ENCODE measurements around the gene KCNJ16. TPM values are rescaled to one million over a fixed set of nuclear protein-coding genes. Genes with fewer than 3 reads are reported as not detected.

The KCNJ16 gene
- total RNA-seq, 1 donor from 2014 or later: 0.27 TPM

DNA sequence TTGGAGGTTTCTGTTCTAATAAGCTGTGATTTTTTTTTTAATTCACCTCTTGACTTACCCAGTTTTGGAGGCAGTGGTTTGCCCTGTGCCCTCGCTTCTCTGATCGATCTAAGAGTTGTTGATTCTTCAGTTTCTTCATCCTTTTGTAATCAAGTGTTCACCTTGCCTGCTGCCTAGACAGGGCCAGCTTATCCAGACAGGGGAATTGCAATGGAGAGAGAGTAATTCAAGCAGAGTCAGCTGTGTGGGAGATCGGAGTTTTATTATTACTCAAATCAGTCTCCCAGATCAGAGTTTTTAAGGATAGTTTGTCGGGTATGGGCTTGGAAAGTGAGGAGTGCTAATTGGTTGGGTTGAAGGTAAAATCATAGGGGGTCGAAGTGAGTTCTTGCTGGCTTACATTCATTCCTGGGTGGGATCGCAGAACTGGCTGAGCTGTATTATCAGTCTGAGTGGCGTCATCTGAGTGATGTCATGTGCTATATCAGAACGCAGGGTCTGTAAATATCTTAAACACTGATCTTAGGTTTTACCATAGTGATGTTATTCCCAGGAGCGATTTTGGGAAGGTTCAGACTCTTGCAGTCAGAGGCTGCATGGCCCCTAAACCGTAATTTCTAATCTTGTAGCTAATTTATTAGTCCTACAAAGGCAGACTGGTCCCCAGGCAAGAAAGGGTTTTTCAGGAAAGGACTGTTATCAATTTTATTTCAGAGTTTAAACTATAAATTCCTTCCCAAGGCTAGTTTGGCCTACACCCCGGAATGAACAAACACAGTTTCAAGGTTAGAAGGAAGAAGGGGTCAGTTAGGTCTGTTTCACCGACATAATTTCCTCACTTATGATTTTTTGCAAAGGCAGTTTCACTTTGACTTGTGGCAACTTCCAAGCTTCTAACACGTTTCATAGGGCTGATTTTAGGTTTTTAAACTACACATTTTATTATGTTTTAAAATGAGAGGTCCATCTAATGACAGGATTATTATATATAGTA lies 21.5 kb upstream of the KCNJ16 start:
- H3K27ac Mint-ChIP-seq (ENCODE audit: unreplicated experiment): no peak overlapping the region
- no peaks in the 10 kb centered on the region for H3K36me3 Mint-ChIP-seq (ENCODE audit: unreplicated experiment)
- no peaks in the 10 kb centered on the region for H3K27me3 Mint-ChIP-seq (ENCODE audit: unreplicated experiment)
- no peaks in the 10 kb centered on the region for H3K9me3 Mint-ChIP-seq (ENCODE audit: unreplicated experiment)
- H3K4me3 Mint-ChIP-seq (ENCODE audit: unreplicated experiment): no peak overlapping the region
- TF ChIP-seq, protein P1, sequence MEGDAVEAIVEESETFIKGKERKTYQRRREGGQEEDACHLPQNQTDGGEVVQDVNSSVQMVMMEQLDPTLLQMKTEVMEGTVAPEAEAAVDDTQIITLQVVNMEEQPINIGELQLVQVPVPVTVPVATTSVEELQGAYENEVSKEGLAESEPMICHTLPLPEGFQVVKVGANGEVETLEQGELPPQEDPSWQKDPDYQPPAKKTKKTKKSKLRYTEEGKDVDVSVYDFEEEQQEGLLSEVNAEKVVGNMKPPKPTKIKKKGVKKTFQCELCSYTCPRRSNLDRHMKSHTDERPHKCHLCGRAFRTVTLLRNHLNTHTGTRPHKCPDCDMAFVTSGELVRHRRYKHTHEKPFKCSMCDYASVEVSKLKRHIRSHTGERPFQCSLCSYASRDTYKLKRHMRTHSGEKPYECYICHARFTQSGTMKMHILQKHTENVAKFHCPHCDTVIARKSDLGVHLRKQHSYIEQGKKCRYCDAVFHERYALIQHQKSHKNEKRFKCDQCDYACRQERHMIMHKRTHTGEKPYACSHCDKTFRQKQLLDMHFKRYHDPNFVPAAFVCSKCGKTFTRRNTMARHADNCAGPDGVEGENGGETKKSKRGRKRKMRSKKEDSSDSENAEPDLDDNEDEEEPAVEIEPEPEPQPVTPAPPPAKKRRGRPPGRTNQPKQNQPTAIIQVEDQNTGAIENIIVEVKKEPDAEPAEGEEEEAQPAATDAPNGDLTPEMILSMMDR (IDR thresholded peaks at IDR 0.05; ENCODE audit: partially characterized antibody, unreplicated experiment): no peak
- H3K4me1 Mint-ChIP-seq (ENCODE audit: low read depth, unreplicated experiment): peaks cover 2% of the 10 kb centered on the region
- no peak for DNase-seq

DNA sequence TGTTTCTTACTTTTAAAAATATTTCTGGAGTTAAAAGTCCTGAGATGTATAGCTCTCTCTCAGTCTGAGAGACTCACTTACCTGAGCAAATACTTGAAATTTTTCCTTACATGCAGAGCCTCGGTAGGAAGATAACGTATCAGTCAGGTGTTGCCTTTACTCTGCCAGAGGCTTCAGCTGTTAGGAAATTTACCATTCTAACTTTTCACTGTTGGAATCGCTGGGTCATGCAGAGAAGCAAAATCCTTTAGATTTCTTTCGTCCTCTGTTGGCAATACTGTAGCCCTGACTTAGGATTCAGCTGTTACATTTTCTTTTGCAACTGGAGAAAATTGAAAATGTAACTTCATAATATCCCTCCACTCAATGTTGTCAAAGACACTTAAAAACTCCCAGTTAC lies 20.0 kb upstream of the KCNJ16 start:
- Mint-ChIP-seq H3K36me3 (ENCODE audit: unreplicated experiment) (no peaks in the 10 kb centered on the region), H3K4me3 (ENCODE audit: unreplicated experiment) (no peak overlapping the region), H3K27me3 (ENCODE audit: unreplicated experiment) (no peaks in the 10 kb centered on the region), H3K27ac (ENCODE audit: unreplicated experiment) (no peak overlapping the region), H3K9me3 (ENCODE audit: unreplicated experiment) (no peaks in the 10 kb centered on the region), H3K4me1 (ENCODE audit: low read depth, unreplicated experiment) (peaks cover 2% of the 10 kb centered on the region)
- DNase-seq: no peak
- TF ChIP-seq, protein P1 (IDR thresholded peaks at IDR 0.05; ENCODE audit: partially characterized antibody, unreplicated experiment): no peak

DNA sequence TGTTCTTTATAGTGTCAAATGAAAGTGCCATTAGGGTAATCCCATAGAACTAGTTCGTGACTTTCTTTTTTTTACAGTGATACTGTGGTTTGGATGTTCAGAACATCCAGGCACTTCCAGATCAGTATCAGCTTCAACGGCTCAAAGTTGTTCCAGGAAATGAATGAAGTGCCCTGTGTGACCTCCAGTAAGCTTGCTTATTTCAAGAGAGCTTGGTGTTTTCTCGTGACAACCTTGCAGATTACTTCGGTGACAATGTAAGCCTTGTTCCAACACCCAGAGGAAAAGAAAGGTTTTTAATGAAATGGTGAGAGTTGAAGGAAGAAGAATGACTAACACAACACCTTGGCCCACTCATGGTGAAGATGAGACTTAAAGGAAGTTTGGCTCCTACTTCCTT lies 16.0 kb upstream of the KCNJ16 start:
- no peak for DNase-seq
- H3K27ac Mint-ChIP-seq (ENCODE audit: unreplicated experiment): no peak overlapping the region
- peaks cover 4% of the 10 kb centered on the region for H3K4me1 Mint-ChIP-seq (ENCODE audit: low read depth, unreplicated experiment)
- H3K4me3 Mint-ChIP-seq (ENCODE audit: unreplicated experiment): no peak overlapping the region
- no peaks in the 10 kb centered on the region for H3K36me3 Mint-ChIP-seq (ENCODE audit: unreplicated experiment)
- TF ChIP-seq, protein P1 (IDR thresholded peaks at IDR 0.05; ENCODE audit: partially characterized antibody, unreplicated experiment): no peak
- no peaks in the 10 kb centered on the region for H3K27me3 Mint-ChIP-seq (ENCODE audit: unreplicated experiment)
- no peaks in the 10 kb centered on the region for H3K9me3 Mint-ChIP-seq (ENCODE audit: unreplicated experiment)

DNA sequence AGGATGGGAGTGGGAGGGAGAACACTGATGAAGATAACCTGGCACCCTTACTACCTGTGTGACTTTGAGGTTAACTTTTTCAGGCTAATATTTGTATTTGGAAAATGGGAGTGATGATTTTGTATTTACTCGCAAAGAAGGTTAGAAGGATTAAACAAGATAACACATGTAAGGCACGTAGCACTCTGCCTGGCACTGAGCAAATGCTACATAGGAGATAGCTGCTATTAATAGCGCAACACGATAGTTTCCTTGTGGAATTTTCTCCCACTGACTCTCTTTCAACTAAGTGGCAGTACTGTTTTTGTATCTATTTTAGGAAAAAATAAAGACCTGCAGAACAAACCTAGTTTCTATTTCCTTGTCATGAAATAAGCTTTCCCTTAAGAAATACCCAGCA lies 15.4 kb upstream of the KCNJ16 start:
- H3K4me1 Mint-ChIP-seq (ENCODE audit: low read depth, unreplicated experiment): peaks cover 4% of the 10 kb centered on the region
- TF ChIP-seq, protein P1 (IDR thresholded peaks at IDR 0.05; ENCODE audit: partially characterized antibody, unreplicated experiment): no peak
- H3K36me3 Mint-ChIP-seq (ENCODE audit: unreplicated experiment): no peaks in the 10 kb centered on the region
- no peak overlapping the region for H3K27ac Mint-ChIP-seq (ENCODE audit: unreplicated experiment)
- H3K27me3 Mint-ChIP-seq (ENCODE audit: unreplicated experiment): no peaks in the 10 kb centered on the region
- no peaks in the 10 kb centered on the region for H3K9me3 Mint-ChIP-seq (ENCODE audit: unreplicated experiment)
- no peak for DNase-seq
- no peak overlapping the region for H3K4me3 Mint-ChIP-seq (ENCODE audit: unreplicated experiment)

DNA sequence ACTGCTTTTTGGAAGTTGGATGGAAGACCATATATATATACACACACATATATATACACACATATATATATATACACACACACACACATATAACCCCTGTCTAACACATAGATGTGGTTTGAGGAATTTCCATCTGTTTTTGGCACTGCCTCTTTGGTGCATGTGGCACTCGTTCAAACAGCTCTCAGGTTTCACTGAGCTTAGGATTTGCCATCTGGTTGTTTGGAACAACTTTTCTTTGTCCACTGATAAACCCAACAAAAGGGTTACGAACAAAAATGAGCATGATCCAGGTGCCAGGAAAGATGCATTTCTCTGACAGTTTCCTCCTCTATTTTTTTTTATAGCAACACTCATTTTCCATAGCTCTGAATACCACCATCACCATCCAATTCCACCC lies 14.6 kb upstream of the KCNJ16 start:
- TF ChIP-seq, protein P1 (IDR thresholded peaks at IDR 0.05; ENCODE audit: partially characterized antibody, unreplicated experiment): no peak
- Mint-ChIP-seq H3K4me1 (ENCODE audit: low read depth, unreplicated experiment) (peaks cover 4% of the 10 kb centered on the region), H3K27ac (ENCODE audit: unreplicated experiment) (no peak overlapping the region), H3K36me3 (ENCODE audit: unreplicated experiment) (no peaks in the 10 kb centered on the region), H3K9me3 (ENCODE audit: unreplicated experiment) (no peaks in the 10 kb centered on the region), H3K4me3 (ENCODE audit: unreplicated experiment) (no peak overlapping the region), H3K27me3 (ENCODE audit: unreplicated experiment) (no peaks in the 10 kb centered on the region)
- DNase-seq: no peak
